HEK293 (cell line): ENCODE results near the gene ZNF486.
"Not testable (repeated sequence)": the region's sequence is repeated elsewhere in the genome, so short reads cannot be mapped to it uniquely, and the experiment has no call there.

Experiments
- BCL11B ChIP-seq: fragments of 450-650 bp; formaldehyde crosslinking; IDR thresholded peaks from 2 replicates; pipeline ENCODE4 v1.5.1; 2016; ENCODE audit warnings: low read depth, missing biosample characterization, missing genetic modification characterization
- SETDB1 ChIP-seq: IDR thresholded peaks from one replicate; pipeline ENCODE4 v1.6.1; 2017; ENCODE audit warnings: mild to moderate bottlenecking, low read length, moderate library complexity, mixed read lengths; ENCODE audit not compliant: insufficient read length
- ZEB2 ChIP-seq: fragments of 450-650 bp; formaldehyde crosslinking; IDR thresholded peaks from 2 replicates; pipeline ENCODE4 v1.5.1; 2016; ENCODE audit warnings: missing biosample characterization, missing genetic modification characterization
- ZFP69B ChIP-seq: fragments of 450-650 bp; formaldehyde crosslinking; IDR thresholded peaks from 2 replicates; pipeline ENCODE4 v1.5.1; 2016; ENCODE audit warnings: missing biosample characterization, missing genetic modification characterization
- ZNF132 ChIP-seq: fragments of 450-650 bp; formaldehyde crosslinking; IDR thresholded peaks from 2 replicates; pipeline ENCODE4 v1.5.1; 2017; ENCODE audit warnings: missing biosample characterization, missing genetic modification characterization, borderline replicate concordance
- ZNF157 ChIP-seq: fragments of 450-650 bp; formaldehyde crosslinking; IDR thresholded peaks from 2 replicates; pipeline ENCODE4 v1.5.1; 2016; ENCODE audit warnings: missing biosample characterization, missing genetic modification characterization
- ZNF175 ChIP-seq: fragments of 450-650 bp; formaldehyde crosslinking; IDR thresholded peaks from 2 replicates; pipeline ENCODE4 v1.5.1; 2016; ENCODE audit warnings: missing biosample characterization, missing genetic modification characterization
- ZNF214 ChIP-seq: fragments of 450-650 bp; formaldehyde crosslinking; IDR thresholded peaks from 2 replicates; pipeline ENCODE4 v1.5.1; 2017; ENCODE audit warnings: missing biosample characterization, mild to moderate bottlenecking, missing genetic modification characterization, borderline replicate concordance
- ZNF221 ChIP-seq: fragments of 450-650 bp; formaldehyde crosslinking; IDR thresholded peaks from 2 replicates; pipeline ENCODE4 v1.5.1; 2017; ENCODE audit warnings: missing biosample characterization, missing genetic modification characterization, borderline replicate concordance
- ZNF24 ChIP-seq: fragments of 450-650 bp; formaldehyde crosslinking; IDR thresholded peaks from 2 replicates; pipeline ENCODE4 v1.5.1; 2016; ENCODE audit warnings: missing biosample characterization, missing genetic modification characterization
- ZNF274 ChIP-seq, 2 experiments: fragments of 200-500 bp in 1 of 2; fragments of 450-650 bp in 1 of 2; sonication (Bioruptor generic) in 1 of 2; formaldehyde crosslinking in 1 of 2; IDR thresholded peaks; 2 replicates each; pipeline versions ENCODE4 v1.5.1 to v1.6.1; 2014 to 2016; ENCODE audit warnings: borderline replicate concordance in 1 of 2, inconsistent platforms in 1 of 2, low read length in 1 of 2, missing biosample characterization in 1 of 2, missing genetic modification characterization in 1 of 2
- ZNF514 ChIP-seq: fragments of 450-650 bp; formaldehyde crosslinking; IDR thresholded peaks from 2 replicates; pipeline ENCODE4 v1.5.1; 2016; ENCODE audit warnings: missing biosample characterization, missing genetic modification characterization
- TF ChIP-seq, protein P1 (sequence below): fragments of 450-650 bp; formaldehyde crosslinking; IDR thresholded peaks from 2 replicates; pipeline ENCODE4 v1.5.1; 2016; ENCODE audit warnings: missing biosample characterization, missing genetic modification characterization
- TF ChIP-seq, protein P2 (sequence below): fragments of 450-650 bp; formaldehyde crosslinking; conservative IDR thresholded peaks from 2 replicates; pipeline ENCODE4 v1.5.1; 2016; ENCODE audit warnings: low read depth, missing biosample characterization, missing genetic modification characterization

DNA sequence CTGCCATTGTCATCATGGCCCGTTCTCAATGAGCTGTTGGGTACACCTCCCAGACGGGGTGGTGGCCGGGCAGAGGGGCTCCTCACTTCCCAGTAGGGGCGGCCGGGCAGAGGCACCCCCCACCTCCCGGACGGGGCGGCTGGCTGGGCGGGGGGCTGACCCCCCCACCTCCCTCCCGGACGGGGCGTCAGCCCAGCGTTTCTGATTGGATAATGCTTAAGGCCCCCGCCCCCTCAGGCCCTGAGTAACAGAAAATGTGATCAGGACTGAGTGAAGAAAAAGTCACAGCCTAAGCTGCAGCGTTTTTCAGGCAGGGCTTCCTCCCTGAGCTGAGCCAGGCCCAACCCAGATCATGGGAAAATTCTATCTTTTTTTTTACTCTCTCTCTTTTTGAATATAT is 14.5 kb upstream of the ZNF486 start:
- not testable (repeated sequence) for TF ChIP-seq ZFP69B (tag by site-specific recombination); ZNF175 (tag by site-specific recombination); SETDB1; ZNF274 (IDR thresholded peaks at IDR 0.05; ENCODE audit: low read length); ZNF274 (tag by site-specific recombination; IDR thresholded peaks at IDR 0.05; ENCODE audit: borderline replicate concordance); ZNF24 (tag by site-specific recombination); ZEB2 (tag by site-specific recombination); ZNF514 (tag by site-specific recombination); ZNF214; ZNF132 (tag by site-specific recombination); ZNF157 (tag by site-specific recombination); BCL11B (tag by site-specific recombination); ZNF221 (tag by site-specific recombination)
- TF ChIP-seq, protein P1, sequence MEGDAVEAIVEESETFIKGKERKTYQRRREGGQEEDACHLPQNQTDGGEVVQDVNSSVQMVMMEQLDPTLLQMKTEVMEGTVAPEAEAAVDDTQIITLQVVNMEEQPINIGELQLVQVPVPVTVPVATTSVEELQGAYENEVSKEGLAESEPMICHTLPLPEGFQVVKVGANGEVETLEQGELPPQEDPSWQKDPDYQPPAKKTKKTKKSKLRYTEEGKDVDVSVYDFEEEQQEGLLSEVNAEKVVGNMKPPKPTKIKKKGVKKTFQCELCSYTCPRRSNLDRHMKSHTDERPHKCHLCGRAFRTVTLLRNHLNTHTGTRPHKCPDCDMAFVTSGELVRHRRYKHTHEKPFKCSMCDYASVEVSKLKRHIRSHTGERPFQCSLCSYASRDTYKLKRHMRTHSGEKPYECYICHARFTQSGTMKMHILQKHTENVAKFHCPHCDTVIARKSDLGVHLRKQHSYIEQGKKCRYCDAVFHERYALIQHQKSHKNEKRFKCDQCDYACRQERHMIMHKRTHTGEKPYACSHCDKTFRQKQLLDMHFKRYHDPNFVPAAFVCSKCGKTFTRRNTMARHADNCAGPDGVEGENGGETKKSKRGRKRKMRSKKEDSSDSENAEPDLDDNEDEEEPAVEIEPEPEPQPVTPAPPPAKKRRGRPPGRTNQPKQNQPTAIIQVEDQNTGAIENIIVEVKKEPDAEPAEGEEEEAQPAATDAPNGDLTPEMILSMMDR: not testable (repeated sequence)
- TF ChIP-seq, protein P2, sequence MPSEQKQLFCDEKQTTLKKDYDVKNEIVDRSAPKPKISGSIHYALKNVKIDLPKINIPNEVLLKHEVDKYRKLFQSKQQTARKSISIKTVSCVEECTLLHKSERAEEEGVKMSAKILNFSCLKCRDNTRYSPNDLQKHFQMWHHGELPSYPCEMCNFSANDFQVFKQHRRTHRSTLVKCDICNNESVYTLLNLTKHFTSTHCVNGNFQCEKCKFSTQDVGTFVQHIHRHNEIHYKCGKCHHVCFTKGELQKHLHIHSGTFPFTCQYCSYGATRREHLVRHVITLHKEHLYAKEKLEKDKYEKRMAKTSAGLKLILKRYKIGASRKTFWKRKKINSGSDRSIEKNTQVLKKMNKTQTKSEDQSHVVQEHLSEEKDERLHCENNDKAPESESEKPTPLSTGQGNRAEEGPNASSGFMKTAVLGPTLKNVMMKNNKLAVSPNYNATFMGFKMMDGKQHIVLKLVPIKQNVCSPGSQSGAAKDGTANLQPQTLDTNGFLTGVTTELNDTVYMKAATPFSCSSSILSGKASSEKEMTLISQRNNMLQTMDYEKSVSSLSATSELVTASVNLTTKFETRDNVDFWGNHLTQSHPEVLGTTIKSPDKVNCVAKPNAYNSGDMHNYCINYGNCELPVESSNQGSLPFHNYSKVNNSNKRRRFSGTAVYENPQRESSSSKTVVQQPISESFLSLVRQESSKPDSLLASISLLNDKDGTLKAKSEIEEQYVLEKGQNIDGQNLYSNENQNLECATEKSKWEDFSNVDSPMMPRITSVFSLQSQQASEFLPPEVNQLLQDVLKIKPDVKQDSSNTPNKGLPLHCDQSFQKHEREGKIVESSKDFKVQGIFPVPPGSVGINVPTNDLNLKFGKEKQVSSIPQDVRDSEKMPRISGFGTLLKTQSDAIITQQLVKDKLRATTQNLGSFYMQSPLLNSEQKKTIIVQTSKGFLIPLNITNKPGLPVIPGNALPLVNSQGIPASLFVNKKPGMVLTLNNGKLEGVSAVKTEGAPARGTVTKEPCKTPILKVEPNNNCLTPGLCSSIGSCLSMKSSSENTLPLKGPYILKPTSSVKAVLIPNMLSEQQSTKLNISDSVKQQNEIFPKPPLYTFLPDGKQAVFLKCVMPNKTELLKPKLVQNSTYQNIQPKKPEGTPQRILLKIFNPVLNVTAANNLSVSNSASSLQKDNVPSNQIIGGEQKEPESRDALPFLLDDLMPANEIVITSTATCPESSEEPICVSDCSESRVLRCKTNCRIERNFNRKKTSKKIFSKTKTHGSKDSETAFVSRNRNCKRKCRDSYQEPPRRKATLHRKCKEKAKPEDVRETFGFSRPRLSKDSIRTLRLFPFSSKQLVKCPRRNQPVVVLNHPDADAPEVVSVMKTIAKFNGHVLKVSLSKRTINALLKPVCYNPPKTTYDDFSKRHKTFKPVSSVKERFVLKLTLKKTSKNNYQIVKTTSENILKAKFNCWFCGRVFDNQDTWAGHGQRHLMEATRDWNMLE (tag by site-specific recombination): not testable (repeated sequence)
